BJ (cell line): ENCODE data around the gene ADARB2. TPM values are rescaled to one million over a fixed set of nuclear protein-coding genes. Genes with fewer than 3 reads are reported as not detected.
"Not testable (repeated sequence)": the region's sequence is repeated elsewhere in the genome, so short reads cannot be mapped to it uniquely, and the experiment has no call there.

Source experiments
- CTCF ChIA-PET: fragments of 350-600 bp; formaldehyde crosslinking; extraction: SDS; loops from one replicate; lab custom pipeline; 2021; ENCODE audit warnings: antibody characterized with exemption, inconsistent platforms; lab: Yijun Ruan, JAX
- POLR2A ChIA-PET: fragments of 300-600 bp; sonication (Branson Sonifier 250); formaldehyde crosslinking; extraction: SDS; loops from one replicate; lab custom pipeline; 2021; ENCODE audit warnings: antibody characterized with exemption; lab: Charles Lee
- DNase-seq: peaks from one replicate; pipeline ENCODE4 v3.0.0-alpha.2; 2011; ENCODE audit warnings: low read depth
- H3K27me3 ChIP-seq: 2 replicates; pipeline ENCODE4 v1.6.0; 2011; ENCODE audit warnings: low read length; ENCODE audit not compliant: control insufficient read depth, insufficient read depth
- H3K36me3 ChIP-seq: 2 replicates; pipeline ENCODE4 v1.5.1; 2011; ENCODE audit warnings: low read length; ENCODE audit not compliant: control insufficient read depth, insufficient read depth
- H3K4me3 ChIP-seq: 2 replicates; pipeline ENCODE4 v1.5.1; 2011; ENCODE audit warnings: low read depth, mild to moderate bottlenecking, control low read depth, low read length
- polyA plus RNA-seq: library from polyadenylated mRNA; depleted of rRNA; stranded (reverse); fragments of >200 nt; gene quantifications from 2 replicates; pipeline ENCODE4 v1.2.3, GENCODE V29; 2011
- TF ChIP-seq, protein P1 (sequence below): IDR thresholded peaks from 2 replicates; pipeline ENCODE4 v1.5.1; 2011; ENCODE audit warnings: low read depth, mild to moderate bottlenecking, control low read depth, inconsistent platforms, low read length, moderate library complexity; ENCODE audit not compliant: insufficient read depth

ADARB2 gene
- polyA plus RNA-seq, 1 experiment = not detected

DNA sequence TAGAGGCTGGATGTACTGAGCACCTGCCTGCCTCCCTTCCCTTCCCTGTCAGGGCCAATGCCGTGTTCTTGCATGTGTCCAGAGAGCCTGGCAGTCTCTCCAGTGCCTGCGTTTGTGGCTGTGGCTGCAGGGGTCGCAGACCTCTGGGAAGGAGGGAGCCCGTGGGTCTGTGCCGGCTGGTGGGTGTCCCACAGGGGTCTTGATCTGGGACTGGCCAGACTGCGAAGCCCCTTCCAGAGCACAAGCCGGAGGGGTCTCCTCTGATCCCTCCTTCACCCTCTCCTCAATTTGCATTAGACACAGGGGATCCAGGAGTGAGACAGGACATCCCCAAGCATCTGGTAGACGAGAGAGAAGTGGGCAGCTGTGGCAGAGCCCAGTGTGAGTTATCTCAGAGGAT is 199.2 kb downstream of the ADARB2 start:
- TF ChIP-seq, protein P1, sequence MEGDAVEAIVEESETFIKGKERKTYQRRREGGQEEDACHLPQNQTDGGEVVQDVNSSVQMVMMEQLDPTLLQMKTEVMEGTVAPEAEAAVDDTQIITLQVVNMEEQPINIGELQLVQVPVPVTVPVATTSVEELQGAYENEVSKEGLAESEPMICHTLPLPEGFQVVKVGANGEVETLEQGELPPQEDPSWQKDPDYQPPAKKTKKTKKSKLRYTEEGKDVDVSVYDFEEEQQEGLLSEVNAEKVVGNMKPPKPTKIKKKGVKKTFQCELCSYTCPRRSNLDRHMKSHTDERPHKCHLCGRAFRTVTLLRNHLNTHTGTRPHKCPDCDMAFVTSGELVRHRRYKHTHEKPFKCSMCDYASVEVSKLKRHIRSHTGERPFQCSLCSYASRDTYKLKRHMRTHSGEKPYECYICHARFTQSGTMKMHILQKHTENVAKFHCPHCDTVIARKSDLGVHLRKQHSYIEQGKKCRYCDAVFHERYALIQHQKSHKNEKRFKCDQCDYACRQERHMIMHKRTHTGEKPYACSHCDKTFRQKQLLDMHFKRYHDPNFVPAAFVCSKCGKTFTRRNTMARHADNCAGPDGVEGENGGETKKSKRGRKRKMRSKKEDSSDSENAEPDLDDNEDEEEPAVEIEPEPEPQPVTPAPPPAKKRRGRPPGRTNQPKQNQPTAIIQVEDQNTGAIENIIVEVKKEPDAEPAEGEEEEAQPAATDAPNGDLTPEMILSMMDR = no peak
- Histone ChIP-seq H3K27me3 (no peaks in the 10 kb centered on the region), H3K4me3 (no peak overlapping the region), H3K36me3 (no peaks in the 10 kb centered on the region)
- no peak for DNase-seq
- ChIA-PET POLR2A (no interaction called here), CTCF (no interaction called here)

DNA sequence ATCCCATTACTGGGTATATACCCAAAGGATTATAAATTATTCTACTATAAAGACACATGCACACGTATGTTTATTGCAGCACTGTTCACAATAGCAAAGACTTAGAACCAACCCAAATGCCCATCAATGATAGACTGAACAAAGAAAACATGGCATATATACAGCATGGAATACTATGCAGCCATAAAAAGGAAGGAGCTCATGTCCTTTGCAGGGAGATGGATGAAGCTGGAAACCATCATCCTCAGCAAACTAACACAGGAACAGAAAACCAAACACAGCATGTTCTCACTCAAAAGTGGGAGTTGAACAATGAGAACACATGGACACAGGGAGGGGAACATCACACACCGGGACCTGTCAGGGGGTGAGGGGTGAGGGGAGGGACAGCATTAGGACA is 199.9 kb downstream of the ADARB2 start:
- H3K36me3 ChIP-seq, POLR2A ChIA-PET, DNase-seq, H3K27me3 ChIP-seq, CTCF ChIA-PET, H3K4me3 ChIP-seq: not testable (repeated sequence)

- TF ChIP-seq, protein P1 = no peak
- POLR2A ChIA-PET = no interaction called here
- no peak for DNase-seq
- CTCF ChIA-PET = no interaction called here
- no peak overlapping the region for H3K4me3 ChIP-seq
- H3K36me3 ChIP-seq = no peaks in the 10 kb centered on the region
- no peaks in the 10 kb centered on the region for H3K27me3 ChIP-seq
These were observed 201.0 kb downstream of the ADARB2 start for GRCh38 chr10:1536341-1536740.

- Histone ChIP-seq H3K4me3 (no peak overlapping the region), H3K27me3 (no peaks in the 10 kb centered on the region), H3K36me3 (no peaks in the 10 kb centered on the region)
- ChIA-PET POLR2A (no interaction called here), CTCF (interaction anchor here (0.8 kb wide), 1 partner anchor 12 kb away, joined by 3 read pairs; no protein-coding TSS in a partner anchor)
- TF ChIP-seq, protein P1 = no peak
- no peak for DNase-seq
These were observed 201.9 kb downstream of the ADARB2 start for GRCh38 chr10:1535301-1535965.

DNA sequence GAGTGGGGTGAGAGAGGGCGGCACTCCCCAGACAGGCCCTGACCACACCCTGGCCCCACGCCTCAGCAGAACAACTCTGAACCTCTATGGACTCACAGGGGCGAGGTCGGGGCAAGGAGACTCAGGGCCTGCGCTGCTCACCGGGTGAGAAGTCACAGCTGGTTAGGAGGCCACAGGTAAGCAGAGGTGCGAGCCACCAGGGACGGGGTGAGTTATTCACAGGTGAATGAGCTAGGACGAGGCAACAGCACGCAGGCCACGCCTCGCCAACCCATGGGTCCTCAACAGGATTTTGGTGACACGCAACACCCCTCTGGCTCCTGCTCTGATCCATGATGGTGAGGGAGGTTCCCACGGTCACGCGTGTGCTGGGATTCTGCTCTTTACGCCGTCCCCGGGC is 202.5 kb downstream of the ADARB2 start:
- DNase-seq = no peak
- TF ChIP-seq, protein P1 = no peak
- ChIA-PET CTCF (interaction anchor here (0.8 kb wide), 1 partner anchor 12 kb away, joined by 3 read pairs; no protein-coding TSS in a partner anchor), POLR2A (no interaction called here)
- no peaks in the 10 kb centered on the region for H3K36me3 ChIP-seq
- H3K4me3 ChIP-seq = no peak overlapping the region
- no peaks in the 10 kb centered on the region for H3K27me3 ChIP-seq

GRCh38 chr10:1532636-1533035 is 204.7 kb downstream of the ADARB2 start:
- POLR2A ChIA-PET = no interaction called here
- H3K27me3 ChIP-seq = no peaks in the 10 kb centered on the region
- H3K36me3 ChIP-seq = no peaks in the 10 kb centered on the region
- H3K4me3 ChIP-seq = no peak overlapping the region
- TF ChIP-seq, protein P1 = no peak
- no peak for DNase-seq
- CTCF ChIA-PET = no interaction called here
